Effector CD8-positive, alpha-beta T cell (primary cell): ENCODE results near the gene PIMREG.
"Not testable (repeated sequence)": the region's sequence is repeated elsewhere in the genome, so short reads cannot be mapped to it uniquely, and the experiment has no call there.

Experiments used
- DNase-seq: peaks from one replicate; lab custom pipeline; 2025; lab: John Stamatoyannopoulos, UW

PIMREG gene

GRCh38 chr17:6478486-6478885 is 34.2 kb downstream of the PIMREG start:
- DNase-seq, result no peak

DNA sequence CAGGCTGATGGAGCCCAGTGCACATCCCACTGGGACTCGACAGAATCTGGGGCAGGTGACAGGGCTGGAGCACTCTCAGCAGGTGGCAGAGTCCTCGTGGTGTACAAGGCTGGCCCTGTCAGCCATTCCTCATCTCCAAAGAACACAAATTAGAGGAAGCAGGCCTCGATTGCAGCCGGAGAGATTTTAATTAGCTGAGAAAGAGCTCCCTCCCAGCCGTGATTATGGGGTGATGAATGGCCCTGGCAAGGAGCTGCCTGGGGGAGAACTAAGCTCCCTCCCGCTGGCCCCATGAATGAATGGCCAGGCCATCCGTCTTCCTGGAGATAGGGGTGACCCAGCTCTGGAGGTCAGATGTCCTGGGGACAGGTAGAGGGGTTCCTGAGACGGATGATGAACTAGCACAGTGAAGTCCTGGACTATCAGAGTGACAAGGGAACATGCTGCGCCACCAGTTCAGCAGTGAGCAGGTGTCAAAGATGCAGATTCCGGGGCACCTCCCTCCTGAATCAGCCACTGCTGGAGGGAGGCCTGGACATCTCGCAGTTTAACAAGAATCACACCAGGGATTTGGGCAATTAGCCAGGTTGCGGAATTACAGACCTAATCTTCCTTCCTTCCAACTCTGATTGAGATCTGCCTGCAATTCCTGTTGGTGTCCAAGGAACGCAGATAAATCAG is 35.5 kb downstream of the PIMREG start:
- no peak for DNase-seq

DNA sequence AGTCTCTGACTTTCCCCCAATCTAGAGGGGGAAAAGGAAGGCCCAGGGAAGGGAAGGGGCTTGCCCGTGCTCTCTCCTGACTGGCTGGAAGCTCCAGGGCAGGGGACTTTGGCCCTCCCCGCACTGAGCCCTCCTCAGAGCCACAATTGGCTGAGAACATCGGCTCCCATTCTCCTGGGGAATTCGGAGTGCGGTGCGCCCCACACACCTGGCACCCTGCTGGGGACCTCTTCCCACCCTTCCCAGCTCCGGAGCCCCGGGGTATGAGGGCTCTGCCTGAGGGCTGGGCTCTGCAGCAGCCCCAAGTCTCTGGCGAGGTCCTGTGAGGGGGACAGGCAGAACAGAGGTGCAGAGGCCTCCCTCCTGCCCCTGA is 36.0 kb downstream of the PIMREG start:
- no peak for DNase-seq

GRCh38 chr17:6482105-6482455 is 37.8 kb downstream of the PIMREG start:
- DNase-seq, result no peak

DNA sequence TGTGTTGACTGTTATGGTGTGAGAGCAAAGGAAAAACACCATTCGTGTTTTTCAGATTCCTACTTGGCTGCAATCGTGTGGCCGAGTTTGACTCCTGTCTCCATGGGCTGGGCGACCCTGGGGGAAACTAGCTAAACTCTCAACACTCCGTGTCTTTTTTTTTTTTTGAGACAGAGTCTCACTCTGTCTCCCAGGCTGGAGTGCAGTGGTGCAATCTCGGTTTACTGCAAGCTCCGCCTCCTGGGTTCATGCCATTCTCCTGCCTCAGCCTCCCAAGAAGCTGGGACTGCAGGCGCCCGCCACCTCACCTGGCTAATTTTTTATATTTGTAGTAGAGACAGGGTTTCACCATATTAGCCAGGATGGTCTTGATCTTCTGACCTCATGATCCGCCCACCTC is 38.5 kb downstream of the PIMREG start:
- DNase-seq, result not testable (repeated sequence)

DNA sequence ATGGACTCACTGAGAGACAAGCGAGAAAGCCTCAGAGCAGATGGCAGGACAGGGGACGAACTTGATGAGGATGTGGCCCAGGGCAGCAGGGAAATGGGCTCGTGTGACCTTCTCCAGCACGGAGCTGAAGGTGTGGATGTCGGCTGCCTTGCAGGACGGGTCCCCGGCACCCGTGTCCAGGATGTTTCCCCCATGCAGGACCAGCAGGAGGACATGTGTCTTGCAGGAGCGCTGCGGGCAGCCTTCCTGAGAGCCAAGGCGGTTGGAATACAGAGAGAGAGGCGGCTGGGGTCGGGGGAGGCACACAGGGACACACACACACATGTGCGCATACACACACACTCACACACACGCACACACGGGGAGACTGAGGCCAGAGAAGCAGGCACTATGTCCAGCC is 39.3 kb downstream of the PIMREG start:
- DNase-seq, result no peak

- no peak for DNase-seq
Observed at GRCh38 chr17:6485646-6486412, 41.6 kb downstream of the PIMREG start.

DNA sequence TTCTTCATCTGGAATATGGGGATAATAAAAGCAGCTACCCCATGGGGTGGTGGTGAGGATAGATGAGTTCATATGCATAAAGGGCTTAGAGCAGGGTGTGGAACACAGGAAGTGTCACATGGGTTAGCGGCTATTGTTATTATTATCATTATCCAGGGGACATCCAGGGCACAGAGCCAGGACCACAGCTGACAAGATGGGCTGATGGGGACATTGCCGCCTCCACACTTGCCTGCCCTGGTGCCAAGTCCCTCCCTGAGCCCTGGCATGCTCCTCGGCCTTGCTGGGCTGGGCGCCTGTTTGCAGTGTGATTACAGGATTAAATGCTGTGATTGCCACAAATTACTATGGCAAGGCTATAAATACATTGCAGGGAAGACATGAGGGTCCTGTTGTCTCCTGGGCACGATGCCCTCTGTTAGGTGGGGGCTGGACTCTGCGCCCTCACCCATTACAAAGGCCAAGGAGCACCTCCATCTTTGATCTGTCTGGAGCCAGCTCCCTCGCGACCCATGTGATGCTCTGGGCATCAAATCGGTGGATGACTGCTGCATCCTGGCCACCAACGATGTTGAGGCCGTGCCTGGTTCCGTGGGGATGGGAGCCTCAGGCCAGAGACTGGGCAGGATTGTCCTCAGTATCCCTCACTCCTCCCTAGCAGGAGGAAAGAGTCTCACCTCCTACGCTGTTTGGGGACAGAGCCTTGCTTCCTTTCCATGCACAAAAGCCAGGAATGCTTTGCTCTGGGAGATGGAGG is 43.2 kb downstream of the PIMREG start:
- DNase-seq, result no peak

DNA sequence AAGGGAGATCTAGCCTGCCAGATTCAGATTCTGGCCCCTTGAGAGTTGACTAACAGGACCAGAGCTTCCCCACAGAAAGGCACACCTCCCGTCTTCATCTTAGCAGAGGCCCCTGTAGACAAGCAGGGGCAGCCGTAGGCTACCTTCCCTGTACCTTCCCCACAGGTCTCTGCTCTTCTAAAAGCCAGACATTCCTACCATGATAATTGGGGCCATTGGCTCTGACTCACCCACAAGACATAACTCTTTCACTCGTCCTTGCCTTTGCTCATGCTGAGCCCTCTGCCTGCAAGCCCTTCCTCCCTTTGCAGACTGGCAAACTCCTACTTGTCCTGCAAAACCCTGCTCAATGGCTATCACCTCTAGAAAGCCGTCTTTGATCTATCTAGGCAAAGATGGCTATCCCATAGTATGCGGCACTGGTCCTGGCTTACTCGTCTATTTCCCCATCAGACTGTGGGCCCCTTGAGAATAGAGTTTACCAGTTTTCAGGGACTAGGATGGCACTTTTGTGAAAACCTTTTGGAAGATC is 43.8 kb downstream of the PIMREG start:
- DNase-seq, result no peak

DNA sequence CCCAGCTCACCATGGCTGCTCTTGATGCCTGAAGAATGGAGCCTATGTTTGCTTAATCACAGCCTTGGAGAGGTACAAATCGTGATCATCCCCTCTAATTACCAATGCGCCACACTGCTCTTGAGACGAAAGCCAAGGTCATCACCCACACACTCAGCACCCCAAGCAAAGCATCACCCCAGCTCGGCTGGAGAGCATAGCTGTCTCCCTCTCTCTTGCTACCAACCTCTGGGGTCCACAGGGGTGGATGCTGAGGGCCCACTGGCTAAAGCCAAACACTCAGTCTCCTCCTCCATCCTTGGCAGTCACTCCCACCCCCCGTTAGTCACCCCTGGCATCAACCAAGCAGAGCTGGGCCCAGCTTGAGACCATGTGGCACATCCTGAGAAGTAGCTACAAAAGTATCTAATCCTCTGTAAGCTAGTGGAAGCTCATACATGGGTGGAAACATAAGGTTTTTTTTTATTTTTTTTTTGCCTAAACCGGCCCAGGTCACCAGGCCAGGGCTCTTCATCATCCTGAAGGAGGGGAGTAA is 44.8 kb downstream of the PIMREG start:
- DNase-seq, result no peak

- no peak for DNase-seq
Observed at GRCh38 chr17:6491071-6491700, 46.9 kb downstream of the PIMREG start.

DNA sequence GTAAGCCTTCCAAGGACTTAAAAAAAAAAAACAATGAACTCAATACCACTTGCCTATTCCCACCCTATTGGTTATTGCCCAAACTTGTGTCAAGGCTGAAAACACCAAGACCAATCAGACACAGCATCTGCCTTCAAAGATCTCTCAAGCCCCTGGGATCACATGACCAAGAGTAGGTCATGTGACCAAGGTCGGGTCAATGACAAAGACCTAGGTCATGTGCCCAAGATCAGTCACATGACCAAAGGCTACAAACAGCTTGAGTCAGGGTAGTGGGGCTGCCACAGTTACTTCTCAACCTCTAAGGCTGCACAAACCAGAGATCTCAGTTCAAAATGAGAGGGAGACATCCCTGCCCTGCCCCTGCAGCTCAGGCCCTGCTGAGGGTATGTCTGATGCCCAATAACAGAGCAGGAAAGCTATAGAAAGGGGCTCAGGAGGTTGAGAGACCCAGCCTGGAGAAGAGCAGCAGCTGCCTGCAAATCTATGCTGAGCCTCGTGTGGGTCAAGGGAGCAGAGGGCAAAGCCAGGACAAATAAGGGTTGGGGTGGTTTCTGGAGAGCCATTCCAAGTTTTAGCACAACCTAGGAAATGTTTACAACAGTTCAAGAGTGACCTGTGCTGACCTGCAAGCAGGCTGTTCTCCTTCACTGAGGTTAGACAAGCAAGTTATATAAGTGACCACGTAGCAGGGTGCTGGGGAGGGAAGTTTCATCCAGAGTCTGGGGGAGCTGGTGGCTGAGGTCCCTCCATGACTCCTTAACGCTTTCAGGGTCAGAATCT is 48.8 kb downstream of the PIMREG start:
- DNase-seq, result no peak

GRCh38 chr17:6494239-6494941 is 50.1 kb downstream of the PIMREG start:
- DNase-seq, result no peak

DNA sequence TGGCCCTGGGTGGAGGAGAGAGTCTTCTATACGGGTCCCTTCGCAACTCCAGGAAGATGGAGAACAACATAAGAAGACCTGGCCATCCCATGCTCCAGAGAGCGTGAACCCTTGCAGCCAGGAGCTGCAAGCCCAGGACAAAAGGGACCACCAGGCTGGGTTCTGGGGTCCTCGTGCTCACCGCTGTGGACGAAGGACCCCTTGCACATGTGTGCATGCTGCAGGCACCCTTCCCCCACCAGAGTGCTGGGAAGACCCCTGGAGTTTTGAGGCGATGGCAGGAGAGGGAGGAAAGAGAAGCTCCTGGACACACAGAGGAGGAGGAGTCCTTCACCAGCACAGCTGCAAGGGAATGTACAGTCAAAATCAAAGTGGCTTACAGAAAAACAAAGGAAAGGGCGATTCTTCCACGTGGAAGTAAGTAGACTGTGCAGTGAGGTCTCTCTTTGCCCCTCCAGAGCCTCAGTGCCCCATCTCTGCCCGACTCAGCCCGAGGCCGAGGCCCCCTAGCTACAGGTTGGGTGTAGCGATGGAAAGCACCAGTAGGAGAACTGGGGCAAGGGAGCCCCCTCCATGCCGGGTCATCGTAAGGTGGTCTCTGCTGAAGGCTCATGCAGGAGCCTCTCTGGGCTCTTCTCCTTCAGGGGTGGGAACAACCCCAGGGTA is 51.3 kb downstream of the PIMREG start:
- DNase-seq, result no peak

- no peak for DNase-seq
Observed at GRCh38 chr17:6496116-6496481, 51.8 kb downstream of the PIMREG start.

GRCh38 chr17:6496640-6497441 is 52.6 kb downstream of the PIMREG start:
- DNase-seq, result no peak

GRCh38 chr17:6497496-6498221 is 53.4 kb downstream of the PIMREG start:
- no peak for DNase-seq

GRCh38 chr17:6498356-6498755 is 54.1 kb downstream of the PIMREG start:
- DNase-seq, result no peak
